GM21381 (cell line): Measurements from ENCODE around the gene STPG3.
"Not testable (repeated sequence)": the region's sequence is repeated elsewhere in the genome, so short reads cannot be mapped to it uniquely, and the experiment has no call there.

Experiments used
- ATAC-seq: cut with Tn5 transposase; IDR thresholded peaks from one replicate; pipeline ENCODE4 v1.9.1; 2021; ENCODE audit warnings: mild to moderate bottlenecking, moderate library complexity; ENCODE audit not compliant: unreplicated experiment

STPG3 gene

GRCh38 chr9:137244486-137245449, 6.3 kb upstream of the STPG3 start:
- ATAC-seq: no peak

GRCh38 chr9:137245450-137246421, 5.3 kb upstream of the STPG3 start:
- no peak for ATAC-seq

GRCh38 chr9:137247135-137247915, 3.8 kb upstream of the STPG3 start:
- no peak for ATAC-seq

- ATAC-seq: no peak
Observed at GRCh38 chr9:137247916-137248175, 3.2 kb upstream of the STPG3 start.

GRCh38 chr9:137250329-137251193, 525 bp upstream of the STPG3 start:
- no peak for ATAC-seq

GRCh38 chr9:137251490-137252268, 593 bp downstream of the STPG3 start:
- no peak for ATAC-seq

- ATAC-seq: no peak
Observed at GRCh38 chr9:137252555-137253506, 1.7 kb downstream of the STPG3 start.

GRCh38 chr9:137253717-137254623, 2.9 kb downstream of the STPG3 start:
- no peak for ATAC-seq

- peak; percentile 81 for ATAC-seq
Observed at GRCh38 chr9:137254624-137255447, 3.8 kb downstream of the STPG3 start, which contains the start of gene NELFB. TSS of gene NELFB (plus strand) at chr9:137255327.

- ATAC-seq: no peak
Observed at GRCh38 chr9:137255448-137256114, 4.5 kb downstream of the STPG3 start.

GRCh38 chr9:137256362-137256761, 5.3 kb downstream of the STPG3 start:
- ATAC-seq: no peak

GRCh38 chr9:137256856-137257255, 5.8 kb downstream of the STPG3 start:
- no peak for ATAC-seq

GRCh38 chr9:137262173-137262908, 11.3 kb downstream of the STPG3 start:
- not testable (repeated sequence) for ATAC-seq

- ATAC-seq: no peak
Observed at GRCh38 chr9:137262909-137263285, 11.8 kb downstream of the STPG3 start.

GRCh38 chr9:137263506-137263905, 12.4 kb downstream of the STPG3 start:
- ATAC-seq: no peak
